Skeletal muscle satellite cell (primary cell): ENCODE measurements around the gene TBC1D19.

Source experiments
- H3K27me3 ChIP-seq: 2 replicates; pipeline ENCODE4 v1.7.0; 2013; ENCODE audit warnings: low read length; ENCODE audit not compliant: control insufficient read depth, insufficient read depth
- H3K36me3 ChIP-seq: 2 replicates; pipeline ENCODE4 v1.7.0; 2013; ENCODE audit warnings: mild to moderate bottlenecking, control low read depth, low read length; ENCODE audit not compliant: insufficient read depth
- H3K4me1 ChIP-seq: 2 replicates; pipeline ENCODE4 v1.7.0; 2013; ENCODE audit warnings: low read length; ENCODE audit not compliant: control insufficient read depth, insufficient read depth
- H3K4me2 ChIP-seq: 2 replicates; pipeline ENCODE4 v1.7.0; 2013; ENCODE audit warnings: mild to moderate bottlenecking, low read length
- H3K4me3 ChIP-seq: 2 replicates; pipeline ENCODE4 v1.7.0; 2013; ENCODE audit warnings: low read length
- H3K9ac ChIP-seq: 2 replicates; pipeline ENCODE4 v1.7.0; 2013; ENCODE audit warnings: mild to moderate bottlenecking, low read depth, low read length, moderate library complexity
- H3K9me3 ChIP-seq: replicated peaks from 2 replicates; pipeline ENCODE4 v1.7.0; 2013; ENCODE audit warnings: mild to moderate bottlenecking, control low read depth, low read length

Gene TBC1D19

DNA sequence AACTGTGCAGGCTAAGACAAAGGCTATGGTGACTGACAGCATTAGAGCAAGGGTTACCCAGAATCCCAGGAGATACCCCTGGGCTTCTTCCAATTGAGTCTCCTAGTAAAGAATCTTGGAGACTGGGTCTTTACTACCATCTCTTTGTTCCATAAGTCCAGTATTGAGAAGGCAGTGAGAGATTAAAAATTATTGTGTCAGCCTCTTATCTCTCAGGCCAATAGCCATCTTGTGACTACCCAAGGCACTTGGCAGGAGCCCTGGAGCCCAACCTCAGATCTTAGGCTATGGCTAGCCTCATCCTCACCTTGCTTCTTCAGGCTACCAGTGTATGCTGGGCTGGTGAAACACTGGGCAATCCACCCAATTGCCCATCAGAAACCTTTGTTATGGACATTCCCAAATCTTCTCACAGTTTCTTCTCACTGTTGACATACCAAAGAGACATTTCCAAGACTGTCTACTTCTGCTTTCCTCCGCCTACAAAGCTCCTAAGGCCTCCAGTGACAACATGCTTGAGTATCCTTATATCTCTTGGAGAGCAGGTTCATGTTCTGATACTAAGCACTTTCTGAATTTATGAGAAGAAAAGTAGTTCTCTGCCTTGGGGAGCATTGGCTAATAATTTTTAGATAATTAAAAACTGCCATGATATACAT lies 200.5 kb downstream of the TBC1D19 start:
- Histone ChIP-seq H3K4me2 (no peak overlapping the region), H3K4me1 (peaks cover 55% of the 10 kb centered on the region), H3K9ac (no peak overlapping the region)

GRCh38 chr4:26785312-26785711 lies 201.4 kb downstream of the TBC1D19 start:
- no peak overlapping the region for H3K4me3 ChIP-seq
- peaks cover 36% of the 10 kb centered on the region for H3K36me3 ChIP-seq
- H3K4me2 ChIP-seq, result no peak overlapping the region
- no peak overlapping the region for H3K9ac ChIP-seq
- H3K9me3 ChIP-seq, result no peaks in the 10 kb centered on the region
- H3K4me1 ChIP-seq, result peaks cover 46% of the 10 kb centered on the region
- no peaks in the 10 kb centered on the region for H3K27me3 ChIP-seq

More for the DNA sequence above, 200.5 kb downstream of the TBC1D19 start:
- Histone ChIP-seq H3K27me3 (no peaks in the 10 kb centered on the region), H3K4me3 (no peak overlapping the region), H3K36me3 (peaks cover 42% of the 10 kb centered on the region), H3K9me3 (no peaks in the 10 kb centered on the region)

GRCh38 chr4:26785810-26786209 lies 201.9 kb downstream of the TBC1D19 start:
- Histone ChIP-seq H3K4me3 (no peak overlapping the region), H3K9ac (no peak overlapping the region), H3K9me3 (no peaks in the 10 kb centered on the region), H3K27me3 (no peaks in the 10 kb centered on the region), H3K36me3 (peaks cover 35% of the 10 kb centered on the region), H3K4me1 (peaks cover 41% of the 10 kb centered on the region), H3K4me2 (no peak overlapping the region)

DNA sequence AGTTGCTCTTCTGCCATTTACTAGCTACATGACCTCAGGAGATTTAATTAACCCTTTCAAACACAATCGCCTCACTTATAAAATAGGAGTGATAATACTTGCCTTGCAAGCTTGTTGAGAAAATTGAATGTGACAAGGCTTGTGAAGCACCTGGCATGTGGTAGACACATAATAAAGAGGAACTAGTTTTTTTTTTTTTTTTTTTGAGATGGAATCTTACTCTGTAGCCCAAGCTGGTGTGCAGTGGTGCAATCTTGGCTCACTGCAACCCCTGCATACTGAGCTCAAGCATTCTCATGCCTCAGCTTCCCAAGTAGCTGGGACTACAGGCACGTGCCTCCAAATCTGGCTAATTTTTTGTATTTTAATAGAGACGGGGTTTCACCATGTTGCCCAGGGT lies 203.0 kb downstream of the TBC1D19 start:
- Histone ChIP-seq H3K4me3 (no peak overlapping the region), H3K27me3 (no peaks in the 10 kb centered on the region), H3K4me1 (peaks cover 30% of the 10 kb centered on the region), H3K36me3 (peaks cover 30% of the 10 kb centered on the region), H3K9ac (no peak overlapping the region), H3K9me3 (no peaks in the 10 kb centered on the region), H3K4me2 (no peak overlapping the region)

DNA sequence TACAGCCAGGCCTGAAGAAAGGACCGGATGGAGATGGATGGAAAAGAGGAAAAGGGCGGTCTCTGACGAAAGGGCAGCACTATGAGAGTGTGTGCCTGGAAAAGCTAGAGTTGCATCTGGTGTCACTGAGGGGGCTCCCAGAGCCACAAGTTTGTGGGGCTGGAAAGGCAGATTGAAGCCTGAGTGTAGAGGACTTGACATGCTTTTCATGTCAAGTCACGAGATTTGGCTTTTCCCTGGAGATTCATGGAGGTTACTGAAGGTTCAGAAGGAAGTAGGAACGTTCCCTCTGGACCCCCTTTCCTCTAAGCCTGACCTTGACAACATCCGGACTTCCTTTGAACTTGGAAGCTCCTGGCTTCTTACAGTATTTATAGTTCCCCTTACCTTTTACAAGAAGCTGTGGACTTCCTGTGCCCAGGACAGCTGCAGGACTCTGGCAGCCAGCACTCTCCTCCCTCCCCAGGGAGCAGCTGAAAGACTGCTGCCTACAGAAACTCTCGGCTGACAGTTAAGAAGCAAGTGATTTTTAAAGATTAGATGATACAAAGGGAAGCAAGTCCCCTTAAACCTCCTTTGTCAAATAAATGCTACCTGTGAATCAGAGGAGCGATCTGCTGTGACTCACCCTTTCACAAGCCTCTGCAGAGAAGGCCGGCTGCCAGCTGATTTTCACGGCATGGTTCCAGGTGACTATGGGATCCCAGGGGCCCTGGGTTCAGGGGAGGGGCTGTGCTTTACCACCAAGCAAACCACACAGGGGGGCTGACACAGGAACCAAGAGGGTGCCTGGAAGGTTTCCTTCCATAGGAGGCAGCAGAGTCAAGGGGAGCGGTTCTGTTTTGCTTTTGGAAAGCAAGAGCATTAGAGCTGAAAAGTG lies 203.8 kb downstream of the TBC1D19 start:
- Histone ChIP-seq H3K36me3 (peaks cover 25% of the 10 kb centered on the region), H3K9ac (no peak overlapping the region)

DNA sequence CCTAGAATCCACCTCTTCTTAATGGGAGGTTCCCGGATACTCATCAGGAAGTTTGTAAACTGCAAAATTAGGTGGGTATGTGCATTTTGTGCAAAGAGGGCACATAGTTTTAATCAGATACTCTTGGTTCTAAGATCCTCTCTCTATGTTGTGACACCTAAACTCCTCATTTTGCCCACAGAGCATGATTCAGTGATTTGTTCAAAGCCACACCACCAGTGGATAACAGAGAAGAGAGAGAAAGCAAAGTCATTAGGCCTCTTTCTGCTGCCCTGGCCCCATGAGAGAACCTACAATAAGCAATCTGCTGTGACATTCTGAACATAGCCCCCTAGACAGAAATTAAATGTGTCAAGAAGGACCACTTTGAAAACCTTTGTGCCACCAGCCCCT lies 204.5 kb downstream of the TBC1D19 start:
- Histone ChIP-seq H3K9ac (no peak overlapping the region), H3K36me3 (peaks cover 20% of the 10 kb centered on the region), H3K9me3 (no peaks in the 10 kb centered on the region), H3K4me1 (peaks cover 17% of the 10 kb centered on the region), H3K27me3 (no peaks in the 10 kb centered on the region), H3K4me3 (no peak overlapping the region), H3K4me2 (peak overlapping the region; percentile 41)

More for the DNA sequence above, 203.8 kb downstream of the TBC1D19 start:
- Histone ChIP-seq H3K27me3 (no peaks in the 10 kb centered on the region), H3K4me2 (peak overlapping the region; percentile 41), H3K4me1 (peaks cover 22% of the 10 kb centered on the region), H3K9me3 (no peaks in the 10 kb centered on the region), H3K4me3 (no peak overlapping the region)

DNA sequence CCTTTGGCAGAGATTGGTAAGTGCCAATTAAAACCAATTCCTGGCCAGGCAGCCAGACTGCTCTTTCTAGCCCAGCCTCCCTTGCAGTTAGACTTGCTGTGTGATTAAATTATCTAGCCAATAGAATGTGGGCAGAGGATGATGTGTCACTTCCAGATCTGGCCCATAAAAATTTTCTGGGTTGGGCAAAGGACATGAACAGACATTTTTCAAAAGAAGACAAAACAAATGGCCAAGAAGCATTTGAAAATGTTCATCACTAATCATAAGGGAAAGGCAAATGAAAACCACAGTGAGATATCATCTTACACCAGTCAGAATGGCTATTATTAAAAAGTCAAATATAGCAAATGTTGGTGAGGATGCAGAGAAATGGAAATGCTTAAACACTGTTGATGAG lies 205.3 kb downstream of the TBC1D19 start:
- H3K27me3 ChIP-seq, result no peaks in the 10 kb centered on the region
- H3K9ac ChIP-seq, result no peak overlapping the region
- H3K9me3 ChIP-seq, result no peaks in the 10 kb centered on the region
- no peak overlapping the region for H3K4me2 ChIP-seq
- no peak overlapping the region for H3K4me3 ChIP-seq
- peaks cover 17% of the 10 kb centered on the region for H3K4me1 ChIP-seq
- peaks cover 13% of the 10 kb centered on the region for H3K36me3 ChIP-seq

GRCh38 chr4:26791346-26791745 lies 207.5 kb downstream of the TBC1D19 start:
- no peak overlapping the region for H3K9ac ChIP-seq
- peaks cover 7% of the 10 kb centered on the region for H3K36me3 ChIP-seq

GRCh38 chr4:26792639-26793038 lies 208.8 kb downstream of the TBC1D19 start:
- H3K4me1 ChIP-seq, result peaks cover 11% of the 10 kb centered on the region
- H3K27me3 ChIP-seq, result no peaks in the 10 kb centered on the region
- no peaks in the 10 kb centered on the region for H3K9me3 ChIP-seq
- peaks cover 7% of the 10 kb centered on the region for H3K36me3 ChIP-seq
- no peak overlapping the region for H3K4me3 ChIP-seq
- H3K4me2 ChIP-seq, result no peak overlapping the region
- no peak overlapping the region for H3K9ac ChIP-seq

More at GRCh38 chr4:26791346-26791745, 207.5 kb downstream of the TBC1D19 start:
- Histone ChIP-seq H3K27me3 (no peaks in the 10 kb centered on the region), H3K4me2 (no peak overlapping the region), H3K9me3 (no peaks in the 10 kb centered on the region), H3K4me1 (peaks cover 17% of the 10 kb centered on the region), H3K4me3 (no peak overlapping the region)

- Histone ChIP-seq H3K27me3 (no peaks in the 10 kb centered on the region), H3K4me2 (no peak overlapping the region), H3K9ac (no peak overlapping the region), H3K4me3 (no peak overlapping the region), H3K4me1 (peaks cover under 1% of the 10 kb centered on the region), H3K36me3 (no peaks in the 10 kb centered on the region), H3K9me3 (no peaks in the 10 kb centered on the region)
Measured at GRCh38 chr4:26793735-26794134, 209.9 kb downstream of the TBC1D19 start.

DNA sequence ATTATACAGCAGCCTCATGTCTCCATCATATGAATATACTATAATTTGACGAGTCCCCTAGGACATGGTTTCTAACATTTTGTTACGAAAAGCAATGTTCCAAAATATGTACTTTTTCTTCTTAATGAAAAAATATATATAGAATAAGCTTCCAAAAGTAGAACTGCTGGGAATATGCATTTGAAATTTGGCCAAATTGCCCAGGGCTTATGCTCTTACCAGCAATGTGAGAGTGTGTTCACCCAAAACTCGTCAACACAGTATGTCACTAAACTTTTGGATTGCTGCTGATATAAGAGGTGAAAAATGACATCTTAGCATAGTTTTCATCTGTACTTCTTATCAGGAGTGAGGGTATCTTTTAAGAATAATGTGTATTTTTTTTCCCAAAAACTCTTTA lies 212.2 kb downstream of the TBC1D19 start:
- H3K4me2 ChIP-seq, result no peak overlapping the region
- H3K4me3 ChIP-seq, result no peak overlapping the region
- no peaks in the 10 kb centered on the region for H3K36me3 ChIP-seq
- H3K9me3 ChIP-seq, result no peaks in the 10 kb centered on the region
- no peak overlapping the region for H3K9ac ChIP-seq
- no peaks in the 10 kb centered on the region for H3K4me1 ChIP-seq
- H3K27me3 ChIP-seq, result no peaks in the 10 kb centered on the region
